ENCODE measurements around the gene PRICKLE1.
A peak's percentile ranks its signal among the peaks of the same experiment; 100 is the strongest.

The PRICKLE1 gene

DNA sequence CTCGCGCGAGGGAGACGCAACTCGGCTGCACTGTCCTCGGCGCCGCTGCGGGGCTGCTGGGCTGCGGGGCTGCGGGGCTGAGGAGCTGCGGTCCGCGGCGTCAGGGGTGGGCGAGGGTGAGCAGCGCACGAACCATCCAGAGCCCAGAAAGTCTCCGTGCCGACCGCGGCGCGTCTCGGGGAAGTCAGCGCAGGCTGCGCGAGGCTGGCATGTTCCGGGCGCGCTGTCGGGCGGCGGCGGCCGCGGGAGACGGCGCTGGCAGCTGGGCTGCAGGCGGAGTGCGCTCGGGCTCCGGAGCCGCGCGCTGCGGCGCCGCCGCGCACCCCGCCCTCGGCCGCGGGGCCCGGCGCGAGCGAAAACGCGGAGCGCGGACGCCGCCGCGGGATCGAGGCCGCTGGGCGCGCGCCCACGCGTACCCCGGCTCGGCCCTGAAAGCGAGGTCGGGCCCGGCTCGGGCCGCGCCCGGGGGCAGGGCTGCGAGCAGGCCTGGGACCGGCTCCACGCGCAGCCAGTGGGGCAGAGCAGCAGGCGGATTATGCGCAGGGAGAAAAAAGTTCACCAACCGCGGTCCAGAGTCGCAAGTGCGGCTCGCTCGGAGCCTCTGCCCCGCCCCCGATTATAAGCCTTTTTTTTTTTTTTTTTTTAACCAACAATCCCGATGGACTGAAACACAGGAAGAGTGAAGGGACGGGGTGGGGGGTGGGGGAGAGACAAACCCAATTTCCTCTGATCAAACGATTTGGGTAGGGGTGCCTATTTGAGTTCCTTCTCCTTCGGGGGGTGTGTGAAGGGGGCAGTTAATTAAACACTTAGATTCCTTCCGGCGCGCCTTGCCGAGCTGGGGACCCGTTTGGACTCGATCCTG, at the start of gene PRICKLE1:
TSS of gene PRICKLE1 (minus strand) at position 282 of the 865 bp plus-strand sequence. CDS start 117,230 bp downstream, outside the sequence.
- peak; percentile 66 to 67 for DNase-seq (ENCODE audit: low read depth in 2 of 2)

DNA sequence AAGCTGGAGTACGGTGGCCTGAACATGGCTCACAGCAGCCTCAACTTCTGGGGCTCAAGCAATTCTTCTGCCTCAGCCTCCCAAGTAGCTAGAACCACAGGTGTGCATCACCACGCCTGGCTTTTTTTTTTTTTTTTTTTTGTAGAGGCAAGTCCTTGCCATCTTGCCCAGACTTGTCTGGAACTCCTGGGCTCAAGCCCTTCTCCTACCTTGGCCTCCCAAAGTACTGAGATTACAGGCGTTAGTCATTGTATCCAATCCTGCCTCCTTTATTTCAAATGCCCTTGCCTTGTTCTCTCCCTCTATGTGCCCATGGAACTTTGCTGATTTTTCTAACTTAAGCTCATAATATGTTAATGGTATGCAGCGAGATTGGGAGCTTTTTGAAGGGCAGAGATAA, 49.2 kb upstream of the PRICKLE1 start:
- DNase-seq (ENCODE audit: low read depth in 2 of 2), result no peak
- no peak overlapping the region for H3K4me3 ChIP-seq (replicated peaks in 1 of 2; ENCODE audit: low read depth in 2 of 2, low read length in 2 of 2)
- TF ChIP-seq, protein P1, sequence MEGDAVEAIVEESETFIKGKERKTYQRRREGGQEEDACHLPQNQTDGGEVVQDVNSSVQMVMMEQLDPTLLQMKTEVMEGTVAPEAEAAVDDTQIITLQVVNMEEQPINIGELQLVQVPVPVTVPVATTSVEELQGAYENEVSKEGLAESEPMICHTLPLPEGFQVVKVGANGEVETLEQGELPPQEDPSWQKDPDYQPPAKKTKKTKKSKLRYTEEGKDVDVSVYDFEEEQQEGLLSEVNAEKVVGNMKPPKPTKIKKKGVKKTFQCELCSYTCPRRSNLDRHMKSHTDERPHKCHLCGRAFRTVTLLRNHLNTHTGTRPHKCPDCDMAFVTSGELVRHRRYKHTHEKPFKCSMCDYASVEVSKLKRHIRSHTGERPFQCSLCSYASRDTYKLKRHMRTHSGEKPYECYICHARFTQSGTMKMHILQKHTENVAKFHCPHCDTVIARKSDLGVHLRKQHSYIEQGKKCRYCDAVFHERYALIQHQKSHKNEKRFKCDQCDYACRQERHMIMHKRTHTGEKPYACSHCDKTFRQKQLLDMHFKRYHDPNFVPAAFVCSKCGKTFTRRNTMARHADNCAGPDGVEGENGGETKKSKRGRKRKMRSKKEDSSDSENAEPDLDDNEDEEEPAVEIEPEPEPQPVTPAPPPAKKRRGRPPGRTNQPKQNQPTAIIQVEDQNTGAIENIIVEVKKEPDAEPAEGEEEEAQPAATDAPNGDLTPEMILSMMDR (IDR thresholded peaks at IDR 0.05; ENCODE audit: low read depth, low read length), result no peak

More for the DNA sequence above, at the start of gene PRICKLE1:
- TF ChIP-seq, protein P1 (IDR thresholded peaks at IDR 0.05; ENCODE audit: low read depth, low read length), result no peak
- peak within 1 kb of the TSS; percentile 74 to 89 for H3K4me3 ChIP-seq (replicated peaks in 1 of 2; ENCODE audit: low read depth in 2 of 2, low read length in 2 of 2)

DNA sequence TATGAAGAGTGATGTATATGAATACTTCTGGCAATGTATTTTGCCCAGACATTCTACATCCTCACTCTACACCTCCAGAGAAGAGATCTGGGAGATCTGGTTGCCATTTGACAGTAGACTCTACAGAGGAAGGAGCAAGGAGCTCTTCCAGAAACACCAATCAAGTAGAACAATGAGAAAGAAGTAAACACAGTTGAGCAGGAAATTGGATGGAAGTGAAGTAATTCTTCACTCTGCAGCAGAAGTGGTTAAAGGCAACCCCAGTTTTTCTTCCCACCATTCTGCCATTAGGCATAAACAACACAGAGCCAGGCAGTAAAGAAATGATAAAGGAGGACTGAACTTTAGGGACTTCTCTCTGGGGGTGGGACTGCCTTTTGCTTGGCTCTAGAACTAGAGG, 48.5 kb upstream of the PRICKLE1 start:
- DNase-seq (ENCODE audit: low read depth in 2 of 2), result peak in 1 of 2 donors; percentile 7
- no peak overlapping the region for H3K4me3 ChIP-seq (replicated peaks in 1 of 2; ENCODE audit: low read depth in 2 of 2, low read length in 2 of 2)
- TF ChIP-seq, protein P1 (IDR thresholded peaks at IDR 0.05; ENCODE audit: low read depth, low read length), result no peak

DNA sequence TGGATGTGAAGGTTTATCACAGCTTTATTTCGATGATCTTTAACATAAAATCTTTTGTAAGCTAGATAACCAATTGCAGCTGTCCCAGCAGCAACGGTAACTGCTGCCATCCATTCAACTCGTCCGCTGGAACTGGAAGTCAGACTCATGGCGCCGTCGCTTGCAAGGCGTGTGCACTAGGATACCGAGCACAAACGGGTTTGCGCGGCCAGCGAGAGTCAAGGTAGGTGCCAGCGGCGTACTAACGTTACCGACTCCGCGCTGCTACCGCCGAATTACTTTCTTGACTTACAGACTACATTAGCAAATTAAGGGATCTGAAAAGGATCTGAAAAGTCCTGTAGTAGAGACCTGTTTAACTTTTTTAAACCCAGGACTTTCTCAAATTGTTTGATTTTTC, 47.4 kb upstream of the PRICKLE1 start:
- DNase-seq (ENCODE audit: low read depth in 2 of 2), result no peak
- no peak overlapping the region for H3K4me3 ChIP-seq (replicated peaks in 1 of 2; ENCODE audit: low read depth in 2 of 2, low read length in 2 of 2)
- TF ChIP-seq, protein P1 (IDR thresholded peaks at IDR 0.05; ENCODE audit: low read depth, low read length), result no peak

DNA sequence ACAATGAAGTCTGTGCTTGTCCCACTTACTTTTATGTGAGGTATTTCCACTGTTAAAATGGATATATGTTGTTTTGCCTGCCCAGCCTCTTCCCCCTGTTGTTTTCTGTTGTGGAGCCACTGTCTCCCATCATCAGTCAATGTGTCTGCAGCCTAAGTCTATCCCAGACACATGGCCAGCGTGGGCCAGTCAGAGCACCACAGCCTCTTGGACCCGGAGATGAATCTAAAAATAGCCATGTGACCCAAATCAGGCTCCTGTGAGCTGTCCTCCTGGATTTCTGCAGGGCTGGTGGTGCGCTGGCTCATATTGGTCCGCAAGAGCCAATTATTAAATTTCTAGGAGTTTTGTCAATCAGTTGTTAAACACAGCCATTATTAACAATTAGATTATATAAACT, 44.0 kb upstream of the PRICKLE1 start:
- H3K4me3 ChIP-seq (replicated peaks in 1 of 2; ENCODE audit: low read depth in 2 of 2, low read length in 2 of 2), result no peak overlapping the region
- TF ChIP-seq, protein P1 (IDR thresholded peaks at IDR 0.05; ENCODE audit: low read depth, low read length), result no peak
- no peak for DNase-seq (ENCODE audit: low read depth in 2 of 2)

DNA sequence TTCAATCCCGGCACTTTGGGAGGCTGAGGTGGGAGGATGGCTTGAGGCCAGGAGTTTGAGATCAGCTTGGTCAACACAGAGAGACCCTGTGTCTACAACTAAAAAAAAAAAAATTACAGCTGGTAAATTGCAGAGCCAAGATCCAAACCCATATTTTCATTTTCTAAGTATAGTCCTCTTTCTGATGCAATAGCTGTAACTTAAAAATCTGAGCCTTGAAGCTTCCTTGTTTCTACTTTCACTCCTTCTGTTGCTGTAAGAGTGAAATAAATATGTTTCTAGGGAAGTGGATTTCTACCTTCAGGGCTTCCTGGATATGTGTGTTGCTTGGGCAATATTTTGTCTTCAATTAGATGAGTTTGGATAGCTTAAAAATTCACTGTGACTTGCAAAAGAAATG, 42.0 kb upstream of the PRICKLE1 start:
- peak in 1 of 2 donors; percentile 5 for DNase-seq (ENCODE audit: low read depth in 2 of 2)
- no peak overlapping the region for H3K4me3 ChIP-seq (replicated peaks in 1 of 2; ENCODE audit: low read depth in 2 of 2, low read length in 2 of 2)
- TF ChIP-seq, protein P1 (IDR thresholded peaks at IDR 0.05; ENCODE audit: low read depth, low read length), result no peak
